NCI-H1436 treated with DMSO at 0.1 percent for 48 hours (cell line): ENCODE measurements around the gene FRMD1.

Experiments
- DNase-seq: peaks from one replicate; lab custom pipeline; 2025; lab: John Stamatoyannopoulos, UW

Gene FRMD1

GRCh38 chr6:168004945-168005344 lies 74.1 kb downstream of the FRMD1 start:
- DNase-seq, result no peak

- no peak for DNase-seq
Observed at GRCh38 chr6:168004023-168004422, 75.0 kb downstream of the FRMD1 start.
